GM19193 (cell line): ENCODE measurements around the gene GJB4.

ENCODE experiments used
- POLR2A ChIP-seq: IDR thresholded peaks from 4 replicates; pipeline ENCODE4 v1.6.1; 2011; ENCODE audit not compliant: insufficient read depth, insufficient read length; ENCODE audit errors: extremely low read depth

Gene GJB4

GRCh38 chr1:34759503-34760357 lies at the start of gene GJB4:
Gene GJB4 (plus strand): TSS chr1:34759740. CDS start chr1:34761255, 1,515 bp downstream.
- no peak for TF ChIP-seq POLR2A

- no peak for TF ChIP-seq POLR2A
These were observed 48.7 kb upstream of the GJB4 start for GRCh38 chr1:34710812-34711211.

- TF ChIP-seq POLR2A: no peak
These were observed 48.1 kb upstream of the GJB4 start for GRCh38 chr1:34711485-34711884.

- no peak for TF ChIP-seq POLR2A
These were observed 47.4 kb upstream of the GJB4 start for GRCh38 chr1:34712007-34712688.

- no peak for TF ChIP-seq POLR2A
These were observed 46.1 kb upstream of the GJB4 start for GRCh38 chr1:34713443-34713842.

- TF ChIP-seq POLR2A: no peak
These were observed 45.2 kb upstream of the GJB4 start for GRCh38 chr1:34714386-34714785.

GRCh38 chr1:34715139-34715538 lies 44.4 kb upstream of the GJB4 start:
- TF ChIP-seq POLR2A: no peak

- TF ChIP-seq POLR2A: no peak
These were observed 38.3 kb upstream of the GJB4 start for GRCh38 chr1:34721241-34721640.

GRCh38 chr1:34721646-34722355 lies 37.7 kb upstream of the GJB4 start:
- no peak for TF ChIP-seq POLR2A

- TF ChIP-seq POLR2A: no peak
These were observed 32.7 kb upstream of the GJB4 start for GRCh38 chr1:34726861-34727260.

- no peak for TF ChIP-seq POLR2A
These were observed 29.1 kb upstream of the GJB4 start for GRCh38 chr1:34730485-34730884.

- no peak for TF ChIP-seq POLR2A
These were observed 22.8 kb upstream of the GJB4 start for GRCh38 chr1:34736692-34737091.

GRCh38 chr1:34739613-34740012 lies 19.9 kb upstream of the GJB4 start:
- no peak for TF ChIP-seq POLR2A

- no peak for TF ChIP-seq POLR2A
These were observed 19.2 kb upstream of the GJB4 start for GRCh38 chr1:34740161-34740868.
